Occipital lobe (tissue), 2 donors: Measurements from ENCODE around the gene PSMG1. TPM values are rescaled to one million over a fixed set of nuclear protein-coding genes. Genes with fewer than 3 reads are reported as not detected.
"Not testable (repeated sequence)": the region's sequence is repeated elsewhere in the genome, so short reads cannot be mapped to it uniquely, and the experiment has no call there.

Experiments
- DNase-seq: peaks from one replicate; lab custom pipeline; 2025; lab: John Stamatoyannopoulos, UW
- total RNA-seq: library from RNA; depleted of rRNA; stranded (reverse); fragments of >200 nt; gene quantifications from one replicate; pipeline ENCODE4 v1.2.3, GENCODE V29; 2014

The PSMG1 gene
- total RNA-seq, 1 donor from 2014 or later: 23.7 TPM

- DNase-seq: not testable (repeated sequence)
These were observed 26.0 kb downstream of the PSMG1 start for GRCh38 chr21:39157241-39157640.

GRCh38 chr21:39156024-39156423 is 27.2 kb downstream of the PSMG1 start:
- no peak for DNase-seq

- no peak for DNase-seq
These were observed 27.7 kb downstream of the PSMG1 start for GRCh38 chr21:39155578-39155977.

GRCh38 chr21:39153842-39154241 is 29.4 kb downstream of the PSMG1 start:
- no peak for DNase-seq

- DNase-seq: no peak
These were observed 29.9 kb downstream of the PSMG1 start for GRCh38 chr21:39153373-39153772.

GRCh38 chr21:39152271-39152670 is 31.0 kb downstream of the PSMG1 start:
- DNase-seq: no peak

- no peak for DNase-seq
These were observed 32.4 kb downstream of the PSMG1 start for GRCh38 chr21:39150877-39151276.

- DNase-seq: no peak
These were observed 32.9 kb downstream of the PSMG1 start for GRCh38 chr21:39150316-39150715.

- DNase-seq: no peak
These were observed 33.4 kb downstream of the PSMG1 start for GRCh38 chr21:39149882-39150281.

- DNase-seq: no peak
These were observed 34.3 kb downstream of the PSMG1 start for GRCh38 chr21:39148975-39149374.

GRCh38 chr21:39144191-39144590 is 39.1 kb downstream of the PSMG1 start:
- no peak for DNase-seq

- DNase-seq: no peak
These were observed 40.3 kb downstream of the PSMG1 start for GRCh38 chr21:39142972-39143371.

GRCh38 chr21:39141502-39141901 is 41.7 kb downstream of the PSMG1 start:
- DNase-seq: no peak

GRCh38 chr21:39137248-39138178 is 45.7 kb downstream of the PSMG1 start:
- DNase-seq: no peak

- DNase-seq: no peak
These were observed 46.5 kb downstream of the PSMG1 start for GRCh38 chr21:39136711-39137110.

GRCh38 chr21:39136138-39136537 is 47.1 kb downstream of the PSMG1 start:
- not testable (repeated sequence) for DNase-seq

GRCh38 chr21:39134288-39134810 is 48.9 kb downstream of the PSMG1 start:
- no peak for DNase-seq

- DNase-seq: no peak
These were observed 51.0 kb downstream of the PSMG1 start for GRCh38 chr21:39132248-39132647.

- no peak for DNase-seq
These were observed 51.5 kb downstream of the PSMG1 start for GRCh38 chr21:39131791-39132190.

GRCh38 chr21:39127506-39127905 is 55.7 kb downstream of the PSMG1 start:
- no peak for DNase-seq

GRCh38 chr21:39126486-39126806 is 56.8 kb downstream of the PSMG1 start:
- DNase-seq: no peak

- DNase-seq: no peak
These were observed 57.3 kb downstream of the PSMG1 start for GRCh38 chr21:39125752-39126485.
